AG20443 (cell line): ENCODE results near the gene ALS2CL.
A peak's percentile ranks its signal among the peaks of the same experiment; 100 is the strongest.

ENCODE experiments used
- DNase-seq: peaks from one replicate; pipeline ENCODE4 v3.0.0; 2012; ENCODE audit warnings: low spot score, mixed read lengths

ALS2CL gene

DNA sequence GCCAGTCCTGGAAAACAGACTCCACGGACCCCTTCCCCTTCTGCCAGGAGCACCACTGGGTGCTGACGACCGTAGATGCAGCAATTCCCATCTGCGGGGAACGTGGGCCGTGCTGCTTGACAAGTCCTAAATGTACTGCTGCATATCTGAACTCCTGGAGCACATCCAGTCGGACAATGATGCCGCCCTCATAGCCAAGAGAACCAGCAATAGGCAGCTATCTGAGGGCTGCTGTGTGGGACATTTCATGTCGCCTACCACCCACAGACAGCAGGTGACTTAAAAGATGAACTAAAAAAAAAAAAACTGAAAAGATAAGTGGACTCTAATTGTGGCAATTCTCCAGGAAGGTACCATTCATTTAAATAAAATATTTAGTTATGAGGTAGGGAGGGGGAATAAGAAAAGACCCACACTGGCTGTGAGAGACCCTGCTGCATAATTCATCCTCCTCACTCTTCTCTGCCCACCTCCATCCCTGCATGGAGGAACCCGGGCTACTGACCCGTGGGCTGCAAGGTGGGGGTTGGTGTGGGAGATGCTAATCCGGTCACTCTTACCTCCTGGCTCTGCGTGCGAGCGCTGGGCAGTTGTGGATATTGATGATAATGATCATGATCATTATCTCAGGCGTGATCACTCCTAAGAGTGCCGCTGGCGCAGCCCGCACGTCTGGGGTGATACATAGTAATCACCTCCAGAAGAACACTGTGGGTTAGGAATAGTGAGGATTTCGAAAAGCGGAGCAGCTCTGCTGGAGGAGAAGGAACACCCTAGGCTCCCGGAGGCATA, 28.3 kb downstream of the ALS2CL start:
- no peak for DNase-seq

- peak; percentile 6 for DNase-seq
Observed at GRCh38 chr3:46664188-46664970, 29.1 kb downstream of the ALS2CL start.

DNA sequence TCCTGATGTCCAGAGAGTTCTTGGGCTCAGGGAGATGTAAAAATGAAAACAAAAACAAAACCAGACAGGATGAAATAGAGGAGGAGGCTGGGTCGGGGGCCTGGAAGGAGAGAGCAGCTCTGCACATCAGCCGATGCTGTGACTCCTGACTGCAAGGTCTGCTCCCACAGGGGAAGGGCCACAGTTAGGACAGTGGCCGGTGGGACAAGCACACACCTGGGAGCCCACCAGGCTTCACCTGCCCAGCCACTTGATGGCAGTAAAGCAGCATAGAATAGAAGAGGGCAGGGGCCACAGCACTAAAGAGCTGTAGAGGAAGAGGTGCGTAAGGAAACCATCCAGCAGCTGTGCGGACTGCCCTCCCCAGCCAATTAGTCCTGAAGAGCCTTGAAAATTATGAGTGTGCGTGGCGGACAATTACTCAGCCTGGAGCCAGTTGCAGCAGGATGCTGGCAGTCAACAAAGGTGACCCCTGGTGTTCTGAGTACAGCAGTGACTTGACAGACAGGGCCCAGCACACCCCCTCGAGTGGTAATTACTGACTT, 29.8 kb downstream of the ALS2CL start:
- DNase-seq = peak; percentile 10

GRCh38 chr3:46662771-46663551, 30.5 kb downstream of the ALS2CL start:
- DNase-seq = peak; percentile 80

- no peak for DNase-seq
Observed at GRCh38 chr3:46661776-46662766, 31.4 kb downstream of the ALS2CL start.

GRCh38 chr3:46660543-46661523, 32.6 kb downstream of the ALS2CL start:
- peak; percentile 7 for DNase-seq

- DNase-seq = peak; percentile 7
Observed at GRCh38 chr3:46660003-46660402, 33.5 kb downstream of the ALS2CL start.

GRCh38 chr3:46659285-46659684, 34.2 kb downstream of the ALS2CL start:
- peak; percentile 7 for DNase-seq

GRCh38 chr3:46656778-46657556, 36.5 kb downstream of the ALS2CL start:
- no peak for DNase-seq

DNA sequence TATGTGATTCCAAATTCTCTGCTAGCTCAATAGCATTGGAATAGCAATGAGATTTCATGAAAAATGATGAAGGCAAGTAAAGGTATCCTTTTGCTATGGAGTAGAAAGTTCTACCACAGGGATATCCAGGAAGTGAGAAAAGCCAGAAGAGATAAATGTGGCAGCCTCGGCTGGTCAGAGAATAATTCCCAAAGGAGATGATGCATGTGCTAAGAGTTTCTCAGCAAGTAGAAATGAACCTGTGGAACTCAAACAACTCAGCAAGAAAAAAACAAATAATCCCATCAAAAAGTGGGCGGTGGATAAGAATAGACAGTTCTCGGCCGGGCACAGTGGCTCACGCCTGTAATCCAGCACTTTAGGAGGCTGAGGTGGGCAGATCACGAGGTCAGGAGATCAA, 38.2 kb downstream of the ALS2CL start:
- DNase-seq = peak; percentile 13

GRCh38 chr3:46651084-46651483, 42.4 kb downstream of the ALS2CL start:
- no peak for DNase-seq

- DNase-seq = no peak
Observed at GRCh38 chr3:46649436-46649835, 44.0 kb downstream of the ALS2CL start.

DNA sequence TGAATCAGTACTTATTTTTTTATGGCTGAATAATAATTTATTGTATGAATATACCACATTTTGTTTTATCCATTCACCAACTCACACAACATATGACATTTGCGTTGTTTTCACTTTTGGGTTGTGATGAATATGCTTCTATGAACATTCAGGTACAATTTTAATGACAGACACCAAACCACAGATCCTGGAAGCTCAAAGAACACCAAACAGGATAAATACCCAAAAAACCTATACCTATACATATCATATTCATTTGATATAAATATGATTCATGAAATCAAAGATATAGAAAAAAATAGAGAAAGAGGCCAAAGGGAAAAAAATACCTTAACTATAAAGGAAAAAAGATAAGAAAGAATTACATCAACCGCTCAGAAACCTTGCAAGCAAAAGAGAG, 45.4 kb downstream of the ALS2CL start:
- DNase-seq = no peak

GRCh38 chr3:46646700-46647099, 46.8 kb downstream of the ALS2CL start:
- DNase-seq = peak; percentile 80

DNA sequence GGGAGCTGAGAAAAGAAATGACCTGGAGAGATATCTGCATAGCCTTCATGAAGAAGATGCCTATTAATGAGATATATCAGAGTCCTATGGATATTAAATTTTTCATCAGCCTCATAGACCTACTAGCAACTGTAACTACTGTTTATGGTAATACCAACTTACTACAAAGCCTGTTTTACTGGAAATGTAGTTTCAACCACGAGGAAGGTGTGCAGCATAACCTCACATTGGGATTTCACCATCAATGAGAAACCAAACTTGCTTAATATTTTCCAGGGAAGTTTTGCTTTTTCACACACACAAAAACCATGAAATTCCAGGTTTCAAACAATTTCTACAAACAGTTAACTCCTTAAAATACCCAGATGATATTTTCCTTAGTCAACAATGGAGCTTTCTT, 49.8 kb downstream of the ALS2CL start:
- no peak for DNase-seq

- DNase-seq = no peak
Observed at GRCh38 chr3:46642971-46643370, 50.5 kb downstream of the ALS2CL start.

DNA sequence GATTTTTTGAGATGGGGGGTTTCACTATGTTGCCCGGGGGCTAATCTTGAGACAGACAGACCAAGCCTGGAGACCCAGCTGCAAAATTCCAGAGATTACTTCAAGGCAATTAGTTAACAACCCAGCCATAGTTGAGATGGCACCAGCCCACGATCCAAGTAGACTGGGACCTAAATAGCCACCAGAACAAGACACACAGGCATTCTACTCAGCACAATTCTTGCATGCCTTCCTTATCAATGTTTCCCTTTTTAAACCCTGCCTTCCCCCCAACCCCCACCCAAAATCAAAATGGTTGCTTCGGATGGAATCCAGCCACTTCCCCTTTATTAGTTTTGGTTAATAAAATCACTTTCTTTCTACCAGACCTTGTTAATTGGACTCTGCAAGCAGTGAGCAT, 52.6 kb downstream of the ALS2CL start:
- no peak for DNase-seq

DNA sequence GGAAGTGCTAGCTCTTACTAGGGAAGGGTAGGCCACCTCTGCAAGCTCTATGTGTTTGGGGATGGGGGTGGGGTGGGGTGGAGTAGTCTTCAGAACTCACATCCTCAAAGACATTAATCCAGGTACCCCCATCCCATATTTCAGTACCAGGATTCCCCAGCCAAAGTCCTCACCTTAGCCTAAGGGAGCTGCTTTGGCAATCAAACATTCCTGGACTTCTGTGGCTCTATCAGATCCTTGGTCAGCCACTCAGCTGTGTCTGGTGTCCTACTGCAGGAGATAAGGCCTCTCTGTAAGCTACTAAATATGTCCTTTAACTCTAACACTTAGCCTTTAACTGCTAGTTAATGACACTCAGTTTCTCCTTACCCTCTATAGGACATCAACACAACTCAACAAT, 54.3 kb downstream of the ALS2CL start:
- DNase-seq = no peak

DNA sequence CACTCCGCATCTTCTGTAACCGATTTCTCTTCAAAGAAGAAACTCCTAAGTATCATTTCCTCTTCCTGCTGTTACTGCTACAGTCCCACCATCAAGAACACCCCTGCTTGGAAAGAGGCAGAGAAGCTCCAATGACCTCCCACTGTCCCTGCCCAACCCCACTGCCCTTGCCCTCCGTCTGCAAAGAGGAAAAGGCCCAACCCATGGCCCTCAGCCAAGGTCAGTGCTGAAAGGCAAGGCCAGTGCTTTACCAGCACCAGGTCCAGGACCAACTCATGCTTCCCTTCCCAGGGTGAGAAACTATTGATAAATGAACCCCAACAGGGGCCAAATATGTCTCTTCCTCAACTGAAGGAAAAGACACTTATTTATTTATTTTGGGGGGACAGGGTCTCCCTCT, 58.6 kb downstream of the ALS2CL start:
- DNase-seq = no peak
